K562 (cell line): ENCODE measurements around the gene STING1. TPM values are rescaled to one million over a fixed set of nuclear protein-coding genes. Genes with fewer than 3 reads are reported as not detected.

Experiments used
- ATAC-seq: fragments of 200-7000 bp; cut with Tn5 transposase; 3 replicates; pipeline ENCODE4 v1.9.1; 2020; ENCODE audit warnings: moderate library complexity
- BruUV-seq: library from RNA; stranded (reverse); fragments of 400-500 nt; replicated peaks from 2 replicates; lab custom pipeline; 2021; lab: Mats Ljungman, UMichigan
- CTCF ChIA-PET: fragments of 300-600 bp; formaldehyde crosslinking; extraction: SDS; loops from one replicate; lab custom pipeline; 2021; ENCODE audit warnings: low intra/inter-chr PET ratio; lab: Yijun Ruan, JAX
- POLR2A ChIA-PET: fragments of 300-600, 350-650 bp; sonication (Branson Sonifier 250); formaldehyde crosslinking; extraction: SDS; loops from one replicate; lab custom pipeline; 2021; ENCODE audit warnings: antibody characterized with exemption, inconsistent platforms; lab: Yijun Ruan, JAX
- DNase-seq, 4 experiments: peaks; one replicate each; pipeline versions ENCODE4 v3.0.0 to v3.0.0-alpha.2; 2011 to 2018; ENCODE audit warnings: low spot score in 3 of 4, mixed read lengths in 3 of 4; ENCODE audit errors: extremely low read depth in 1 of 4
- FAIRE-seq: peaks from 2 replicates; lab custom pipeline; 2011; peaks lifted over from hg19 to GRCh38; lab: Jason Lieb, UNC
- H2AFZ ChIP-seq: 2 replicates; pipeline ENCODE4 v1.6.0; 2011; ENCODE audit warnings: low read depth, low read length, control low read depth, inconsistent platforms
- H3K27ac ChIP-seq: fragments of 200-600 bp; 3 replicates; pipeline ENCODE4 v1.8.0; 2011; ENCODE audit warnings: low read depth, mild to moderate bottlenecking, control low read depth, inconsistent platforms, low read length, moderate library complexity, mixed read lengths; ENCODE audit errors: extremely low read depth
- H3K27me3 ChIP-seq, 2 experiments: fragments of 300-600 bp in 1 of 2; 2 replicates in 1 of 2; 3 replicates in 1 of 2; pipeline versions ENCODE4 v1.6.0 to v1.8.0; 2011; ENCODE audit warnings: inconsistent platforms in 2 of 2, low read length in 2 of 2, mild to moderate bottlenecking in 1 of 2, mixed read lengths in 1 of 2, moderate library complexity in 1 of 2; ENCODE audit not compliant: control insufficient read depth in 2 of 2, insufficient read depth in 2 of 2
- H3K36me3 ChIP-seq: fragments of 300-600 bp; 3 replicates; pipeline ENCODE4 v1.8.0; 2011; ENCODE audit warnings: mild to moderate bottlenecking, low read length, inconsistent platforms; ENCODE audit not compliant: control insufficient read depth, insufficient read depth
- H3K4me1 ChIP-seq, 2 experiments: fragments of 200-600 bp in 1 of 2; replicated peaks in 1 of 2; 2 replicates in 1 of 2; 3 replicates in 1 of 2; pipeline versions ENCODE4 v1.5.1 to v1.8.0; 2011; ENCODE audit warnings: inconsistent platforms in 2 of 2, low read length in 2 of 2, mild to moderate bottlenecking in 1 of 2, mixed read lengths in 1 of 2, moderate library complexity in 1 of 2; ENCODE audit not compliant: control insufficient read depth in 2 of 2, insufficient read depth in 2 of 2
- H3K4me2 ChIP-seq: 2 replicates; pipeline ENCODE4 v1.6.1; 2011; ENCODE audit warnings: low read length, control low read depth, inconsistent platforms, mixed read lengths; ENCODE audit not compliant: insufficient read depth
- H3K4me3 ChIP-seq: fragments of 200-600 bp; sonication (generic), shearing (Covaris generic); 2 replicates; pipeline ENCODE4 v1.5.1; 2016; ENCODE audit warnings: control low read depth, inconsistent platforms
- H3K79me2 ChIP-seq: fragments of 200-600 bp; 3 replicates; pipeline ENCODE4 v1.8.0; 2011; ENCODE audit warnings: low read length, inconsistent platforms; ENCODE audit not compliant: control insufficient read depth, insufficient read depth
- H3K9ac ChIP-seq, 2 experiments: 2 replicates each; pipeline versions ENCODE4 v1.6.0 to v1.6.1; 2011; ENCODE audit warnings: low read depth in 2 of 2, low read length in 2 of 2, control low read depth in 1 of 2, inconsistent platforms in 1 of 2, mild to moderate bottlenecking in 1 of 2, mixed read lengths in 1 of 2; ENCODE audit not compliant: insufficient read depth in 1 of 2
- H3K9me1 ChIP-seq: one replicate; pipeline ENCODE4 v1.6.0; 2011; ENCODE audit warnings: inconsistent platforms, mild to moderate bottlenecking, low read length, moderate library complexity; ENCODE audit not compliant: control insufficient read depth, insufficient read depth
- H3K9me3 ChIP-seq: replicated peaks from 2 replicates; pipeline ENCODE4 v1.5.1; 2011; ENCODE audit warnings: low read depth, low read length, inconsistent platforms; ENCODE audit not compliant: control insufficient read depth, insufficient read depth
- H4K20me1 ChIP-seq: replicated peaks from 2 replicates; pipeline ENCODE4 v1.6.1; 2011; ENCODE audit warnings: low read length, inconsistent platforms, mixed read lengths; ENCODE audit not compliant: control insufficient read depth, insufficient read depth
- AFF4 ChIP-seq: sonication (generic); formaldehyde crosslinking; IDR thresholded peaks from 2 replicates; pipeline ENCODE4 v1.8.0; 2023; ENCODE audit warnings: mild to moderate bottlenecking, missing genetic modification reagents
- C11orf30 ChIP-seq: fragments of 450-650 bp; IDR thresholded peaks from 2 replicates; pipeline ENCODE4 v1.6.1; 2016; ENCODE audit warnings: low read depth, mild to moderate bottlenecking
- CHD1 ChIP-seq: fragments of 200-600 bp; sonication (generic); IDR thresholded peaks from one replicate; pipeline ENCODE4 v1.6.1; 2012; ENCODE audit warnings: mild to moderate bottlenecking, moderate library complexity, low read length, inconsistent platforms
- ELF4 ChIP-seq: fragments of 450-650 bp; formaldehyde crosslinking; IDR thresholded peaks from 2 replicates; pipeline ENCODE4 v1.4.0; 2022; ENCODE audit warnings: missing genetic modification characterization
- HMBOX1 ChIP-seq: sonication (generic); IDR thresholded peaks from 2 replicates; pipeline ENCODE4 v1.6.1; 2016
- NUFIP1 ChIP-seq: fragments of 450-650 bp; IDR thresholded peaks from 2 replicates; pipeline ENCODE4 v1.6.1; 2018; ENCODE audit not compliant: partially characterized antibody
- TSC22D4 ChIP-seq: fragments of 450-650 bp; IDR thresholded peaks from 2 replicates; pipeline ENCODE4 v1.6.1; 2016; ENCODE audit warnings: missing genetic modification characterization, missing biosample characterization, control low read depth
- ZNF12 ChIP-seq: sonication (generic); formaldehyde crosslinking; IDR thresholded peaks from 2 replicates; pipeline ENCODE4 v1.4.0; 2020; ENCODE audit warnings: mild to moderate bottlenecking, missing genetic modification reagents
- ZNF277 ChIP-seq: fragments of 250-450 bp; sonication (Bioruptor Pico); IDR thresholded peaks from 2 replicates; pipeline ENCODE4 v1.8.0; 2022; ENCODE audit warnings: inconsistent platforms, mild to moderate bottlenecking, moderate library complexity, borderline replicate concordance
- ZNF696 ChIP-seq: fragments of 250-450 bp; sonication (Bioruptor Pico); conservative IDR thresholded peaks from 2 replicates; pipeline ENCODE4 v1.4.0; 2020; ENCODE audit warnings: mild to moderate bottlenecking, moderate library complexity
- ZNF785 ChIP-seq: fragments of 250-450 bp; sonication (Bioruptor Pico); IDR thresholded peaks from 2 replicates; pipeline ENCODE4 v1.4.0; 2020; ENCODE audit warnings: mild to moderate bottlenecking
- WGBS: fragments of 100-300 bp; shearing (Covaris generic); methylation state at CpG from one replicate; pipeline ENCODE4 v1.1.6; 2016; ENCODE audit warnings: low coverage, mixed read lengths; ENCODE audit not compliant: insufficient coverage; ENCODE audit errors: missing lambda C conversion rate; 5-methylcytosine and 5-hydroxymethylcytosine counted together
- in situ Hi-C: fragments of 300-500 bp; cut with MboI; formaldehyde crosslinking; loops from 4 replicates; pipeline ENCODE4 v1.15.0; 2018; ENCODE audit warnings: inconsistent platforms, mixed read lengths
- intact Hi-C: fragments of 100-400 bp; cut with micrococcal nuclease; formaldehyde crosslinking; loops from 2 replicates; pipeline ENCODE4 v1.14.2; 2022
- polyA plus RNA-seq, 8 experiments: library from polyadenylated mRNA; depleted of rRNA in 4 of 8; stranded (reverse) in 5 of 8; unstranded in 3 of 8; fragments of >200 nt; fragmentation: Nextera tagmentation in 2 of 8; fragmentation: Illumina TruSeq in 1 of 8; extraction: Ambion mirVana in 2 of 8; extraction: Trizol in 1 of 8; gene quantifications; 2 replicates each; pipeline versions ENCODE4 v1.2.1 to v1.2.3, GENCODE V29; 2011 to 2014; ENCODE audit warnings: inconsistent platforms in 1 of 8, missing spikeins in 1 of 8
- total RNA-seq, 7 experiments: library from RNA; depleted of rRNA in 6 of 7; stranded (reverse); fragments of >200 nt in 6 of 7; fragmentation: Illumina TruSeq in 2 of 7; extraction: Trizol in 2 of 7; gene quantifications; 2 replicates each; pipeline versions ENCODE4 v1.2.1 to v1.2.3, GENCODE V29; 2011 to 2021; ENCODE audit warnings: low replicate concordance in 1 of 7

The STING1 gene
- total and polyA plus RNA-seq, 9 of the 15 experiments (the other 6 are each of a cell fraction or from before 2014, with no cell fraction given): 20.8 to 69.1 (median 44.7) TPM

- ATAC-seq (no peak), DNase-seq (no peak), FAIRE-seq (no peak)
- Histone ChIP-seq H3K4me2 (no peak overlapping the region), H3K9me1 (peaks cover 4% of the 10 kb centered on the region), H3K9me3 (no peaks in the 10 kb centered on the region), H3K79me2 (no peaks in the 10 kb centered on the region), H3K4me3 (no peak overlapping the region), H3K27me3 (no peaks in the 10 kb centered on the region), H2AFZ (0 out of 2 replicates have a peak overlapping the region, but pooled peaks have one; percentile 32), H3K9ac (no peak overlapping the region), H3K36me3 (no peaks in the 10 kb centered on the region), H3K27ac (no peak overlapping the region; the same call in 2 of the 3 replicates), H4K20me1 (no peaks in the 10 kb centered on the region), H3K4me1 (peaks cover 1 to 12% of the 10 kb centered on the region in 2 experiments; a peak in 3 of 5 replicates)
- 48% methylated on average over 2 of the region's 3 CpGs for WGBS
- intact Hi-C loops: no loop called here
- in situ Hi-C loops: no loop called here
- ChIA-PET POLR2A (interaction anchor here (1.4 kb wide), 1 partner anchor 8 kb away, joined by 5 read pairs; no protein-coding TSS in a partner anchor), CTCF (no interaction called here)
- BruUV-seq: no TSS peak
- TF ChIP-seq TSC22D4: 0 out of 2 replicates have a peak, but pooled peaks have one; percentile 26
- TF ChIP-seq AFF4 (CRISPR knock-in tag): no peak
- TF ChIP-seq HMBOX1: no peak
- no peak for TF ChIP-seq CHD1
- TF ChIP-seq NUFIP1: no peak
- TF ChIP-seq ZNF12 (CRISPR knock-in tag): no peak
- TF ChIP-seq ELF4 (CRISPR knock-in tag): no peak
- TF ChIP-seq ZNF696: no peak
- TF ChIP-seq ZNF277 (CRISPR knock-in tag): no peak
- no peak for TF ChIP-seq C11orf30
- no peak for TF ChIP-seq ZNF785 (CRISPR knock-in tag)
Measured at GRCh38 chr5:139453683-139454567, 28.6 kb downstream of the STING1 start.
